OCI-LY1 (cell line): Measurements from ENCODE around the gene PRR27.

Experiments
- H2AFZ ChIP-seq: fragments of 200-600 bp; sonication (generic), shearing (Covaris generic); 2 replicates; pipeline ENCODE4 v1.6.0; 2014; ENCODE audit warnings: antibody characterized with exemption, mild to moderate bottlenecking, low read length
- H3F3A ChIP-seq: fragments of 200-600 bp; sonication (generic), shearing (Covaris generic); 2 replicates; pipeline ENCODE4 v1.6.0; 2014; ENCODE audit warnings: mild to moderate bottlenecking, antibody characterized with exemption, low read length, moderate library complexity; ENCODE audit not compliant: insufficient read depth
- H3K27ac ChIP-seq: fragments of 200-600 bp; sonication (generic); 2 replicates; pipeline ENCODE4 v1.5.1; 2014; ENCODE audit warnings: low read length, mixed run types, mild to moderate bottlenecking, low read depth; ENCODE audit not compliant: poor library complexity, severe bottlenecking
- H3K27me3 ChIP-seq: fragments of 200-600 bp; sonication (generic); 2 replicates; pipeline ENCODE4 v1.6.0; 2014; ENCODE audit warnings: antibody characterized with exemption, mild to moderate bottlenecking, low read length, moderate library complexity; ENCODE audit not compliant: insufficient read depth
- H3K36me3 ChIP-seq: fragments of 200-600 bp; sonication (generic); 2 replicates; pipeline ENCODE4 v1.6.1; 2014; ENCODE audit warnings: mild to moderate bottlenecking, antibody characterized with exemption, low read length, moderate library complexity, mixed read lengths; ENCODE audit not compliant: insufficient read depth
- H3K4me1 ChIP-seq: fragments of 200-600 bp; sonication (generic); 2 replicates; pipeline ENCODE4 v1.5.1; 2014; ENCODE audit warnings: mild to moderate bottlenecking, low read length, moderate library complexity; ENCODE audit not compliant: insufficient read depth, severe bottlenecking
- H3K4me2 ChIP-seq: fragments of 200-600 bp; sonication (generic), shearing (Covaris generic); 2 replicates; pipeline ENCODE4 v1.6.1; 2014; ENCODE audit warnings: low read length
- H3K4me3 ChIP-seq: fragments of 200-600 bp; sonication (generic); 2 replicates; pipeline ENCODE4 v1.5.1; 2014; ENCODE audit warnings: low read length, low read depth, mild to moderate bottlenecking, mixed read lengths; ENCODE audit not compliant: poor library complexity, severe bottlenecking
- H3K79me2 ChIP-seq: fragments of 200-600 bp; shearing (Covaris generic); 2 replicates; pipeline ENCODE4 v1.6.1; 2016; ENCODE audit warnings: mixed run types, low read length, mixed read lengths; ENCODE audit not compliant: insufficient read depth
- H3K9ac ChIP-seq: fragments of 200-600 bp; sonication (generic), shearing (Covaris generic); 2 replicates; pipeline ENCODE4 v1.6.1; 2014; ENCODE audit warnings: mild to moderate bottlenecking, low read length, mixed read lengths
- H3K9me2 ChIP-seq: fragments of 200-600 bp; sonication (generic), shearing (Covaris generic); 2 replicates; pipeline ENCODE4 v1.6.1; 2014; ENCODE audit warnings: low read depth, mild to moderate bottlenecking, low read length, mixed read lengths
- H3K9me3 ChIP-seq: fragments of 200-600 bp; shearing (Covaris generic); 2 replicates; pipeline ENCODE4 v1.6.1; 2014; ENCODE audit warnings: low read length, mixed read lengths
- H4K20me1 ChIP-seq: fragments of 200-600 bp; sonication (generic), shearing (Covaris generic); 2 replicates; pipeline ENCODE4 v1.6.0; 2016; ENCODE audit warnings: mild to moderate bottlenecking, low read length; ENCODE audit not compliant: insufficient read depth
- CTCF ChIP-seq: fragments of 200-600 bp; sonication (generic), shearing (Covaris generic); IDR thresholded peaks from 2 replicates; pipeline ENCODE4 v1.5.1; 2017; ENCODE audit warnings: mild to moderate bottlenecking, antibody characterized with exemption, low read length, moderate library complexity, mixed read lengths
- EZH2 ChIP-seq: fragments of 200-600 bp; sonication (generic), shearing (Covaris generic); IDR thresholded peaks from 2 replicates; pipeline ENCODE4 v1.8.0; 2017; ENCODE audit warnings: borderline replicate concordance, mixed run types, mild to moderate bottlenecking, antibody characterized with exemption, low read length, moderate library complexity, mixed read lengths

PRR27 gene

DNA sequence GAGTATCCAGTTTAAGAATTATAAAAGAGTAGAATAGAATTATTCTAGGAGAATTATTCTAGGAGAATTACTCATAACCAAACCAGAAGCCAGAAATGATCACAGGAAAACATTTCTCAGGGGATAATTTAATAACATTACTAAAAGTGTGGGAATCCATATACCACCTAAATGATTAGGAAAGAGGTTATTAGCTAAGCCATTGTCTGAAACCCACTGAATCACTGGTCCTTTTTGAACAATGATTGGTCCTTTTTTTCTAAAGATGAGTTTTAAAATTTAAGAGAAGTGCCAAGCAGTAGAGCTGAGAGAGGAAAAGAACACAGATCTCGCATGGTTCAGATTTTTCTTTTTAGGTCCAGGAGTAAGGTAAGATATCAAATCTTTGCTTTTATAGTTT is 41.4 kb downstream of the PRR27 start, which contains the start of gene ODAM:
Gene ODAM (plus strand): TSS at position 301 of the 400 bp plus-strand sequence. CDS start 819 bp downstream, outside the sequence.
- H3K27ac ChIP-seq = no peak within 1 kb of the TSS
- TF ChIP-seq EZH2 (no peak), CTCF (no peak)
- H2AFZ ChIP-seq = no peak within 1 kb of the TSS
- H3K9ac ChIP-seq = no peak within 1 kb of the TSS
- no peaks in the 10 kb centered on the region for H3K27me3 ChIP-seq
- no peaks in the 10 kb centered on the region for H3K79me2 ChIP-seq
- H3F3A ChIP-seq = no peaks in the 10 kb centered on the region
- no peaks in the 10 kb centered on the region for H4K20me1 ChIP-seq
- no peaks in the 10 kb centered on the region for H3K4me1 ChIP-seq
- no peaks in the 10 kb centered on the region for H3K36me3 ChIP-seq
- no peaks in the 10 kb centered on the region for H3K9me2 ChIP-seq
- no peak within 1 kb of the TSS for H3K4me3 ChIP-seq
- H3K4me2 ChIP-seq = no peak within 1 kb of the TSS
- no peaks in the 10 kb centered on the region for H3K9me3 ChIP-seq

- Histone ChIP-seq H3K4me2 (no peak overlapping the region), H3K36me3 (no peaks in the 10 kb centered on the region), H3K79me2 (no peaks in the 10 kb centered on the region), H3K4me1 (no peaks in the 10 kb centered on the region), H3K9ac (no peak overlapping the region), H3K9me3 (no peaks in the 10 kb centered on the region), H4K20me1 (no peaks in the 10 kb centered on the region), H3K27me3 (no peaks in the 10 kb centered on the region), H3K4me3 (no peak overlapping the region), H3K27ac (no peak overlapping the region), H2AFZ (no peak overlapping the region), H3K9me2 (no peaks in the 10 kb centered on the region), H3F3A (no peaks in the 10 kb centered on the region)
- TF ChIP-seq CTCF (no peak), EZH2 (no peak)
Observed at GRCh38 chr4:70196857-70197256, 42.8 kb downstream of the PRR27 start.

- Histone ChIP-seq H3K27me3 (no peaks in the 10 kb centered on the region), H3F3A (no peaks in the 10 kb centered on the region), H4K20me1 (no peaks in the 10 kb centered on the region), H3K4me3 (no peak overlapping the region), H3K9me3 (no peaks in the 10 kb centered on the region), H3K36me3 (no peaks in the 10 kb centered on the region), H3K79me2 (no peaks in the 10 kb centered on the region), H3K9me2 (no peaks in the 10 kb centered on the region), H3K4me2 (no peak overlapping the region), H3K27ac (no peak overlapping the region), H3K4me1 (no peaks in the 10 kb centered on the region), H2AFZ (no peak overlapping the region), H3K9ac (no peak overlapping the region)
- TF ChIP-seq EZH2 = no peak
- TF ChIP-seq CTCF = no peak
Observed at GRCh38 chr4:70197842-70198241, 43.8 kb downstream of the PRR27 start.
